ENCODE results near the gene APPBP2.

Gene APPBP2

DNA sequence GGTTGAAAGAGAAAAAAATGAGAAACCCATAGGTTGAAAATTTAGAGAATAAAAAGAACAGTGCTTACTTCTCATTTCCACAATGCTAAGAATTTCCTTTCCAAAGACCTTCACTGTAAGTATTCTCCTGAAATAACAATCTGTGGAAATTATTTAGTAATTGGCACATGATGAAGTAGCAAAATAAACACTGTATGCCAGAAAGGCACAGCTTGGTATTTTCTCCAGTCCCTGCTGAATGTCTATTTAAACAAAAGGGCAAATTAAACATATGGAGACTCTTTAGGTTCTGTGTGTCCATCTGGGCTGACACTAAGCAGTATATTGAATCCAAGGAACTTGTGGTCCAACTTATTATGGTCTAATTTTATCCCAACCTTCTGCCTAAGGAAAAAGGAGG lies 57.7 kb downstream of the APPBP2 start:
- H3K36me3 ChIP-seq (ENCODE audit: insufficient read depth, insufficient read length, low read length), result peaks cover 46% of the 10 kb centered on the region
- no peak overlapping the region for H3K4me3 ChIP-seq (ENCODE audit: insufficient read length, low read depth)
- TF ChIP-seq YY1 (IDR thresholded peaks at IDR 0.05; ENCODE audit: insufficient read depth, insufficient read length), result no peak
- no peak for TF ChIP-seq SUZ12 (IDR thresholded peaks at IDR 0.05; ENCODE audit: extremely low read depth, insufficient read depth, insufficient read length)
- H3K9me3 ChIP-seq (ENCODE audit: insufficient read depth, low read length), result peaks cover 5% of the 10 kb centered on the region; the same call in 1 of the 2 replicates
- no peaks in the 10 kb centered on the region for H3K27me3 ChIP-seq (ENCODE audit: insufficient read depth, insufficient read length)
- no peak for DNase-seq (ENCODE audit: low read depth, low spot score)
- H3K9ac ChIP-seq (ENCODE audit: insufficient read length, low read depth), result no peak overlapping the region
- no peaks in the 10 kb centered on the region for H3K4me1 ChIP-seq (ENCODE audit: insufficient read depth, insufficient read length)

DNA sequence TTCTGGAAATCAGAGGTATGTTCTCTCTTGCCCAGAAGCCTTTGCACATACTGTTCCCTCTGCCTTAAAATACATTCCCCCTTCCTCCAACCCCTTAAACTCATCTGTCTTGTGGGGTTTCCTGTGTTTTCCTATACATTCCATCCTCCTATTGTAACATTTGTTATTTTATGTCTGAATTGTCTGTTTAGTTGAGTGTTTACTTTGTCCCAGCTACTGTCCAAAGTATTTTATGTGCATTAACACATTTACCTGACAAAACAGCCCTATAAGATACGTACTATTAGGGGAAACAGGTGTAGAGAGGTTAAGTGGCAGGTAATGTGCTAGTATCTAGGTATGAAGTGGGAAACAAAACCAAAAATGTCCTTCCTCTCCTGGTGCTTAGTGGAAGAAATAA lies 61.7 kb downstream of the APPBP2 start:
- no peaks in the 10 kb centered on the region for H3K27me3 ChIP-seq (ENCODE audit: insufficient read depth, insufficient read length)
- no peaks in the 10 kb centered on the region for H3K4me1 ChIP-seq (ENCODE audit: insufficient read depth, insufficient read length)
- no peak overlapping the region for H3K4me3 ChIP-seq (ENCODE audit: insufficient read length, low read depth)
- no peak for DNase-seq (ENCODE audit: low read depth, low spot score)
- no peak for TF ChIP-seq ZNF274 (IDR thresholded peaks at IDR 0.05; ENCODE audit: low read depth, low read length)
- TF ChIP-seq YY1 (IDR thresholded peaks at IDR 0.05; ENCODE audit: insufficient read depth, insufficient read length), result no peak
- no peak for TF ChIP-seq SUZ12 (IDR thresholded peaks at IDR 0.05; ENCODE audit: extremely low read depth, insufficient read depth, insufficient read length)
- no peaks in the 10 kb centered on the region for H3K9me3 ChIP-seq (ENCODE audit: insufficient read depth, low read length)
- H3K9ac ChIP-seq (ENCODE audit: insufficient read length, low read depth), result no peak overlapping the region
- H3K36me3 ChIP-seq (ENCODE audit: insufficient read depth, insufficient read length, low read length), result peaks cover 71% of the 10 kb centered on the region

DNA sequence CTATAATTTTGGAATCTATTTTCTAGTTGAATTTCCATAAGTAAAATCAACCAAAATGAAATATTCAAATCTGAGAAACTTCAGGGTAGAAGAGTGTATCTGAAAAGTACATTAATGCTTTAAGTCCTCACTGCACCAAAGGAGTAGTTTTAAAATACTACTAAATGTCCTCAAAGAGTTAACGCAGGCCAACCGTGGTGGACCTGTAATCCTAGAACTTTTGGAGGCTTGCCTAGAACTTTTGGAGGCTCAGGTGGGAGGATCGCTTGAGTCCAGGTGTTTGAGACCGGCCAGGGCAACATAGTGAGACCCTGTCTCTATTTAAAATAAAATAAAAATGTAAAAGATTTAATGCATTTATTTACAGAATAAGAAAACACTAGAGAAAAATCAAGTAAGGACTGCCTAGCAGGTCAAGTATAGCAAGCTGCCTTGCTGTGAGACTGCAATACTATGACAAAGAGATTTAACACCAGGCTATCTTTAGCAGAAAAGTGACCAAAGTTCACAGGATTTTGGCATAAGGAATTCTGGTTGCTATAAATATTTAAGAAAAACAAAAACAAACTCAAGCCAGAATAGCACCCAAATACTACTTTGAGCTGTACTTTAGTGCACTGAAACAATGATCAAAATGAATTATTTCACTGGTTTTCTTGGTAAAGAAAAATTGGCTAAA lies 62.7 kb downstream of the APPBP2 start:
- no peak overlapping the region for H3K9ac ChIP-seq (ENCODE audit: insufficient read length, low read depth)
- H3K9me3 ChIP-seq (ENCODE audit: insufficient read depth, low read length), result no peaks in the 10 kb centered on the region
- peaks cover 77% of the 10 kb centered on the region for H3K36me3 ChIP-seq (ENCODE audit: insufficient read depth, insufficient read length, low read length)
- no peak for TF ChIP-seq SUZ12 (IDR thresholded peaks at IDR 0.05; ENCODE audit: extremely low read depth, insufficient read depth, insufficient read length)
- TF ChIP-seq YY1 (IDR thresholded peaks at IDR 0.05; ENCODE audit: insufficient read depth, insufficient read length), result no peak
- TF ChIP-seq ZNF274 (IDR thresholded peaks at IDR 0.05; ENCODE audit: low read depth, low read length), result no peak
- DNase-seq (ENCODE audit: low read depth, low spot score), result no peak
- H3K4me3 ChIP-seq (ENCODE audit: insufficient read length, low read depth), result no peak overlapping the region
- no peaks in the 10 kb centered on the region for H3K27me3 ChIP-seq (ENCODE audit: insufficient read depth, insufficient read length)
- H3K4me1 ChIP-seq (ENCODE audit: insufficient read depth, insufficient read length), result no peaks in the 10 kb centered on the region

DNA sequence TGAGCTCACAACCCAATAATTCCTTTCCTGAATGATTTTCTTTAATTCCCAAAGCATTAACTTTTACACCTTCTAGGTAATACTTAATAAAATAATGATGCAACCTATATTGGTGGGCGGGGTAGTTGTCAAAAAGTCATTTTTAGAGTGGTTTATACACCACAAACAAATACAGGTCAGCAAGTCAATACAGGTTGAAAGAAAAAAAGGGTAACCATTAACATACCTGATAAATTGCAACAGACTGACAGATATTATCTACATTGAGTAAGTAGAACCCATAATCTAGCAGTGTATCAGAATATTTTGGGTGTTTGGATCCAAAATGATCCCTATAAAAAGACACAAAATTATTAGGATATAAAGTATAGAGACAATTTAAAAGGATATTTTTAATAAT lies 64.5 kb downstream of the APPBP2 start:
- Histone ChIP-seq H3K27me3 (ENCODE audit: insufficient read depth, insufficient read length) (no peaks in the 10 kb centered on the region), H3K36me3 (ENCODE audit: insufficient read depth, insufficient read length, low read length) (peaks cover 73% of the 10 kb centered on the region)
- no peak for TF ChIP-seq SUZ12 (IDR thresholded peaks at IDR 0.05; ENCODE audit: extremely low read depth, insufficient read depth, insufficient read length)
- TF ChIP-seq ZNF274 (IDR thresholded peaks at IDR 0.05; ENCODE audit: low read depth, low read length), result no peak
- no peak for TF ChIP-seq YY1 (IDR thresholded peaks at IDR 0.05; ENCODE audit: insufficient read depth, insufficient read length)

DNA sequence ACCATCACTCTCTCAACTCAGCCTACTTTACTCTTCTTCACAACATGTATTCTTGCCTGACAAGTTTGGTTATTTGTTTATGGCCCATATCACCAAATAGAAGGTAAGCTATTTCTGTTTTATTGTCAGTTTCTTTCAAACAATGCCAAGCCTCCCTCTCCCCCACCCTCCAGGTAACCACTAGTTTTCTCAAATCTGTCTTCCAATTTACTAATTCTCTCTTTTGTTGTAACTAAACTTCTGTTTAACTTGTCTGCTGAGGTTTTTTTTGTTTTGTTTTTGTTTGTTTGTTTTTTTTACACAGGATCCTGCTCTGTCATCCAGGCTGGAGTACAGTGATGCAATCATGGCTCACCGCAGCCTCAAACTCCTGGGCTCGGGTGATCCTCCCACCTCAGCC lies 68.9 kb downstream of the APPBP2 start:
- H3K9ac ChIP-seq (ENCODE audit: insufficient read length, low read depth), result no peak overlapping the region
- TF ChIP-seq SUZ12 (IDR thresholded peaks at IDR 0.05; ENCODE audit: extremely low read depth, insufficient read depth, insufficient read length), result no peak
- no peak for TF ChIP-seq ZNF274 (IDR thresholded peaks at IDR 0.05; ENCODE audit: low read depth, low read length)
- no peak for TF ChIP-seq YY1 (IDR thresholded peaks at IDR 0.05; ENCODE audit: insufficient read depth, insufficient read length)
- H3K36me3 ChIP-seq (ENCODE audit: insufficient read depth, insufficient read length, low read length), result peaks cover 57% of the 10 kb centered on the region
- no peaks in the 10 kb centered on the region for H3K9me3 ChIP-seq (ENCODE audit: insufficient read depth, low read length)
- no peaks in the 10 kb centered on the region for H3K27me3 ChIP-seq (ENCODE audit: insufficient read depth, insufficient read length)
- no peaks in the 10 kb centered on the region for H3K4me1 ChIP-seq (ENCODE audit: insufficient read depth, insufficient read length)
- H3K4me3 ChIP-seq (ENCODE audit: insufficient read length, low read depth), result no peak overlapping the region
- DNase-seq (ENCODE audit: low read depth, low spot score), result no peak

More for the DNA sequence above, 64.5 kb downstream of the APPBP2 start:
- Histone ChIP-seq H3K4me3 (ENCODE audit: insufficient read length, low read depth) (no peak overlapping the region), H3K4me1 (ENCODE audit: insufficient read depth, insufficient read length) (no peaks in the 10 kb centered on the region), H3K9ac (ENCODE audit: insufficient read length, low read depth) (no peak overlapping the region), H3K9me3 (ENCODE audit: insufficient read depth, low read length) (no peaks in the 10 kb centered on the region)
- DNase-seq (ENCODE audit: low read depth, low spot score), result no peak

DNA sequence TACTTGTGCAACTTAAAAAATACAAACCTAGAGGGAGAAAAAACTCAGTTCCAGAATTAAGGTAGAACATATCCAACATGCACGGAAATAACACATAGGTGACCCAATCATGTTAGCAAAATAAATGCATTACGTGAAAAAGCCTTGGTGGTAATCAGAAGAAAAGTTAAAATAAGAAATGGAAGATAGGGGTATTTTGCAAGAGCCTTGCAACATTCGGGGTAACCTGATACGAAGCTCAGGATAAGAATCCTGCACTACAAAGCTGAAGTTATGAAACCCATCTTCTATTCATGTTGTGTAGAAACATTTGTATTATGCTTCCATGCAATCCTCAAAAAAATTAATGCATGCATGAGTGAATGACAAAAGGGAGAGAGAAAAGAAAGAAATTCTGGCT lies 70.7 kb downstream of the APPBP2 start:
- peaks cover 58% of the 10 kb centered on the region for H3K36me3 ChIP-seq (ENCODE audit: insufficient read depth, insufficient read length, low read length)
- TF ChIP-seq ZNF274 (IDR thresholded peaks at IDR 0.05; ENCODE audit: low read depth, low read length), result no peak
- no peak for TF ChIP-seq SUZ12 (IDR thresholded peaks at IDR 0.05; ENCODE audit: extremely low read depth, insufficient read depth, insufficient read length)
- no peak for DNase-seq (ENCODE audit: low read depth, low spot score)
- no peak overlapping the region for H3K9ac ChIP-seq (ENCODE audit: insufficient read length, low read depth)
- H3K4me1 ChIP-seq (ENCODE audit: insufficient read depth, insufficient read length), result no peaks in the 10 kb centered on the region
- H3K4me3 ChIP-seq (ENCODE audit: insufficient read length, low read depth), result no peak overlapping the region
- no peaks in the 10 kb centered on the region for H3K27me3 ChIP-seq (ENCODE audit: insufficient read depth, insufficient read length)
- H3K9me3 ChIP-seq (ENCODE audit: insufficient read depth, low read length), result no peaks in the 10 kb centered on the region

DNA sequence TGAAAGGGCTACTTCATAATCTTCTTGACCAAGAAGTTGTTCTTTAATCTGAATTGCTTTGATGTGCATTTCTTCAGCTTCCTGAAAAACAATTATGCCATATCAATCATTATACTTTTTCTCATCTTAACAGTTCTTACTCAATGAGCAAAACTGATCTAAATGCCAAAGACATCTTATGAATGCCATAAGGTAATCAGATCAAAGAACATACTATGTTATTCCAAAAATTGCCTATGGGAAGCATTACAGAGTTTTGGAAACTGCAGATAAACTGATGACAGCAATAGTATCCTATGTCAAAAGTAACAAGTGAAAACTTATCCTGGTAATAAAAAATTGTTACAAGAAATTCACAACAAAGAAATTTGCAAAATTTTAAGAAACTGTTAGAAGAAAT lies 74.1 kb downstream of the APPBP2 start:
- Histone ChIP-seq H3K9ac (ENCODE audit: insufficient read length, low read depth) (no peak overlapping the region), H3K27me3 (ENCODE audit: insufficient read depth, insufficient read length) (no peaks in the 10 kb centered on the region), H3K9me3 (ENCODE audit: insufficient read depth, low read length) (no peaks in the 10 kb centered on the region), H3K4me3 (ENCODE audit: insufficient read length, low read depth) (no peak overlapping the region), H3K36me3 (ENCODE audit: insufficient read depth, insufficient read length, low read length) (peaks cover 60% of the 10 kb centered on the region), H3K4me1 (ENCODE audit: insufficient read depth, insufficient read length) (no peaks in the 10 kb centered on the region)
- no peak for DNase-seq (ENCODE audit: low read depth, low spot score)
- no peak for TF ChIP-seq ZNF274 (IDR thresholded peaks at IDR 0.05; ENCODE audit: low read depth, low read length)
- no peak for TF ChIP-seq YY1 (IDR thresholded peaks at IDR 0.05; ENCODE audit: insufficient read depth, insufficient read length)
- no peak for TF ChIP-seq SUZ12 (IDR thresholded peaks at IDR 0.05; ENCODE audit: extremely low read depth, insufficient read depth, insufficient read length)
